A549 (cell line): ENCODE results near the gene DOCK10. TPM values are rescaled to one million over a fixed set of nuclear protein-coding genes. Genes with fewer than 3 reads are reported as not detected.
A peak's percentile ranks its signal among the peaks of the same experiment; 100 is the strongest.

Experiments used
- ATAC-seq, 2 experiments: fragments of 200-7000 bp in 1 of 2; fragments of >200 bp in 1 of 2; cut with Nextera tagmentation in 1 of 2; cut with Tn5 transposase in 1 of 2; 3 replicates each; pipeline versions ENCODE4 v1.8.0 to v1.9.1; 2018 to 2020; ENCODE audit warnings: mild to moderate bottlenecking in 1 of 2, moderate library complexity in 1 of 2
- CTCF ChIA-PET: fragments of 300-600 bp; sonication (Branson Sonifier 250); formaldehyde crosslinking; extraction: SDS; loops from one replicate; lab custom pipeline; 2021; ENCODE audit warnings: antibody characterized with exemption, inconsistent platforms; lab: Yijun Ruan, JAX
- POLR2A ChIA-PET: fragments of 350-600 bp; formaldehyde crosslinking; extraction: SDS; loops from one replicate; lab custom pipeline; 2021; ENCODE audit warnings: antibody characterized with exemption, inconsistent platforms; lab: Yijun Ruan, JAX
- DNase-seq, 2 experiments: peaks; one replicate each; pipeline versions ENCODE4 v3.0.0 to v3.0.0-alpha.2; 2011 to 2016; ENCODE audit warnings: low read depth in 1 of 2, low spot score in 1 of 2
- FAIRE-seq: peaks from 2 replicates; lab custom pipeline; 2011; peaks lifted over from hg19 to GRCh38; lab: Jason Lieb, UNC
- H3K27ac ChIP-seq, 2 experiments: fragments of >200 bp; sonication (Bioruptor Twin); formaldehyde crosslinking; 3 replicates each; pipeline ENCODE4 v1.5.1; 2016 to 2017
- H3K4me1 ChIP-seq: fragments of >200 bp; sonication (Bioruptor Twin); formaldehyde crosslinking; 3 replicates; pipeline ENCODE4 v1.6.1; 2016
- H3K4me2 ChIP-seq: fragments of >200 bp; sonication (Bioruptor Twin); formaldehyde crosslinking; 3 replicates; pipeline ENCODE4 v1.6.1; 2016
- H3K4me3 ChIP-seq: fragments of >200 bp; sonication (Bioruptor Twin); formaldehyde crosslinking; 3 replicates; pipeline ENCODE4 v1.5.1; 2016
- H3K9me3 ChIP-seq: fragments of >200 bp; sonication (Bioruptor Twin); formaldehyde crosslinking; 3 replicates; pipeline ENCODE4 v1.6.1; 2016
- CHD2 ChIP-seq: fragments of 150-350 bp; IDR thresholded peaks from 2 replicates; pipeline ENCODE4 v1.6.1; 2014; ENCODE audit warnings: low read length; ENCODE audit not compliant: partially characterized antibody
- EHMT2 ChIP-seq: fragments of 200-600 bp; sonication (generic); IDR thresholded peaks from 2 replicates; pipeline ENCODE4 v1.6.1; 2016; ENCODE audit warnings: antibody characterized with exemption, low read depth, mild to moderate bottlenecking, moderate library complexity
- FOSL2 ChIP-seq, 2 experiments: fragments of 450-650 bp in 1 of 2; fragments of >200 bp in 1 of 2; sonication (Bioruptor Twin) in 1 of 2; formaldehyde crosslinking; IDR thresholded peaks; 2 replicates each; pipeline versions ENCODE4 v1.5.0 to v1.6.1; 2016 to 2020; ENCODE audit warnings: mild to moderate bottlenecking in 1 of 2, moderate library complexity in 1 of 2
- GATA3 ChIP-seq: IDR thresholded peaks from 2 replicates; pipeline ENCODE4 v1.6.1; 2012; ENCODE audit warnings: borderline replicate concordance
- HOXB13 ChIP-seq: fragments of 250-450 bp; sonication (Bioruptor Pico); IDR thresholded peaks from 2 replicates; pipeline ENCODE4 v1.5.0; 2020; ENCODE audit warnings: low read depth, mild to moderate bottlenecking, moderate library complexity
- JUN ChIP-seq, 2 experiments: fragments of >200 bp; sonication (Bioruptor Twin); formaldehyde crosslinking; IDR thresholded peaks; 2 replicates in 1 of 2; 3 replicates in 1 of 2; pipeline ENCODE4 v1.6.1; 2016 to 2017
- MYC ChIP-seq: IDR thresholded peaks from 2 replicates; pipeline ENCODE4 v1.6.1; 2012; ENCODE audit warnings: mild to moderate bottlenecking, inconsistent platforms, low read length, improper control_type of control experiment, borderline replicate concordance
- NPAS2 ChIP-seq: fragments of 250-450 bp; sonication (Bioruptor Pico); IDR thresholded peaks from 2 replicates; pipeline ENCODE4 v1.8.0; 2022; ENCODE audit warnings: mild to moderate bottlenecking, moderate library complexity, borderline replicate concordance
- NR3C1 ChIP-seq: fragments of >200 bp; sonication (Bioruptor Twin); formaldehyde crosslinking; IDR thresholded peaks from 3 replicates; pipeline ENCODE4 v1.6.1; 2017
- POLR2A ChIP-seq: IDR thresholded peaks from 2 replicates; pipeline ENCODE4 v1.6.1; 2012; ENCODE audit warnings: mild to moderate bottlenecking, low read length
- RAD21 ChIP-seq, 2 experiments: fragments of >200 bp in 1 of 2; sonication (Bioruptor Twin) in 1 of 2; formaldehyde crosslinking in 1 of 2; IDR thresholded peaks in 1 of 2; conservative IDR thresholded peaks in 1 of 2; 2 replicates in 1 of 2; 3 replicates in 1 of 2; pipeline ENCODE4 v1.6.1; 2012 to 2018; ENCODE audit warnings: inconsistent platforms in 1 of 2
- ZFP36 ChIP-seq: fragments of 450-650 bp; IDR thresholded peaks from 2 replicates; pipeline ENCODE4 v1.6.1; 2014; ENCODE audit warnings: borderline replicate concordance; ENCODE audit not compliant: partially characterized antibody
- ZSCAN20 ChIP-seq: fragments of 250-450 bp; sonication (Bioruptor Pico); IDR thresholded peaks from 2 replicates; pipeline ENCODE4 v1.8.0; 2022; ENCODE audit warnings: mild to moderate bottlenecking, moderate library complexity
- WGBS: methylation state at CpG from one replicate; pipeline ENCODE4 v1.1.6; 2017; ENCODE audit errors: missing lambda C conversion rate; 5-methylcytosine and 5-hydroxymethylcytosine counted together
- polyA plus RNA-seq, 4 experiments: library from polyadenylated mRNA; depleted of rRNA in 3 of 4; stranded (reverse); fragments of >200 nt; fragmentation: RNase III in 1 of 4; extraction: RNeasy Plus Mini Kit Qiagen cat#74134 plus additional on column Dnase treatment in 1 of 4; gene quantifications; 2 replicates in 3 of 4; 3 replicates in 1 of 4; pipeline ENCODE4 v1.2.3, GENCODE V29; 2011 to 2017
- TF ChIP-seq, protein P1 (sequence below): IDR thresholded peaks from 2 replicates; pipeline ENCODE4 v1.6.1; 2012
- TF ChIP-seq, protein P2 (sequence below): fragments of 200-600 bp; sonication (generic); IDR thresholded peaks from 2 replicates; pipeline ENCODE4 v1.6.1; 2016; ENCODE audit warnings: antibody characterized with exemption, mild to moderate bottlenecking, moderate library complexity
- TF ChIP-seq, protein P3 (sequence below): fragments of >200 bp; sonication (Bioruptor Twin); formaldehyde crosslinking; IDR thresholded peaks from 3 replicates; pipeline ENCODE4 v1.6.1; 2016
- TF ChIP-seq, protein P4 (sequence below): fragments of 250-450 bp; sonication (Bioruptor Pico); IDR thresholded peaks from 2 replicates; pipeline ENCODE4 v1.5.0; 2020; ENCODE audit warnings: low read depth, mild to moderate bottlenecking, moderate library complexity
- TF ChIP-seq, protein P5 (sequence below): fragments of >200 bp; sonication (Bioruptor Twin); formaldehyde crosslinking; IDR thresholded peaks from 3 replicates; pipeline ENCODE4 v1.5.1; 2016

Gene DOCK10
- polyA plus RNA-seq, 2 of the 4 experiments (the other 2 are of a cell fraction), result 43.0 to 45.3 TPM

DNA sequence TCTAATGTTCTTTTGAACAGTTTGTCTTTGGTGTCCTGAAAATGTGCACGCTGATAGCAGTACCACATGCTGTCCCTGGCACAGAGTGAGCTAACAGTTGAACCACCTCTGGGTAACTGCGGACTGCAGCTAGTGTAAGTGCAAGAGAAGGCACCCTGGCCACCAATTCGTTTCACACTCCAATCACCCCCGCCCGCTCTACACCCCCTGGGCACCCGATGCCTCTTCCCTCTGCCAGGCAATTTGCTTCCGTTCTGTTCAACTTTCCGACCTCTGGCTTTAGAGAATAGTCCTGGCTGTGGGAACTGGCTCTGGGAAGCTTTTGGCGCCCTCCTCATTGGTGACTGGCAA, 1.4 kb downstream of the DOCK10 start:
- peak overlapping the region; percentile 93 for H3K4me2 ChIP-seq
- ATAC-seq (peak; percentile 51 to 67; a peak in 5 of 6 replicates), DNase-seq (peak; percentile 21 to 41), FAIRE-seq (no peak)
- WGBS, result 6% methylated on average over 9 of the region's 9 CpGs
- H3K9me3 ChIP-seq, result no peaks in the 10 kb centered on the region
- peaks cover 45% of the 10 kb centered on the region for H3K4me1 ChIP-seq
- peak overlapping the region; percentile 96 to 98 for H3K27ac ChIP-seq
- TF ChIP-seq, protein P1, sequence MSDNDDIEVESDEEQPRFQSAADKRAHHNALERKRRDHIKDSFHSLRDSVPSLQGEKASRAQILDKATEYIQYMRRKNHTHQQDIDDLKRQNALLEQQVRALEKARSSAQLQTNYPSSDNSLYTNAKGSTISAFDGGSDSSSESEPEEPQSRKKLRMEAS, result peak; percentile 36
- TF ChIP-seq FOSL2 (IDR thresholded peaks at IDR 0.05) (no peak), FOSL2 (CRISPR knock-in tag; IDR thresholded peaks at IDR 0.05) (no peak), JUN (IDR thresholded peaks at IDR 0.05) (0 out of 5 replicates have a peak, but pooled peaks of 1 of the 2 experiments have one; percentile 5)
- TF ChIP-seq, all 56 proteins: peak for 2
- CTCF ChIA-PET, result interaction anchor here (0.7 to 2.4 kb wide), 3 partner anchors 14 to 39 kb away, joined by 3 to 6 read pairs (median 3); no protein-coding TSS in a partner anchor
- peak overlapping the region; percentile 93 for H3K4me3 ChIP-seq
- POLR2A ChIA-PET, result interaction anchor here (1.4 kb wide), 1 partner anchor 50 kb away, joined by 3 read pairs; no protein-coding TSS in a partner anchor

DNA sequence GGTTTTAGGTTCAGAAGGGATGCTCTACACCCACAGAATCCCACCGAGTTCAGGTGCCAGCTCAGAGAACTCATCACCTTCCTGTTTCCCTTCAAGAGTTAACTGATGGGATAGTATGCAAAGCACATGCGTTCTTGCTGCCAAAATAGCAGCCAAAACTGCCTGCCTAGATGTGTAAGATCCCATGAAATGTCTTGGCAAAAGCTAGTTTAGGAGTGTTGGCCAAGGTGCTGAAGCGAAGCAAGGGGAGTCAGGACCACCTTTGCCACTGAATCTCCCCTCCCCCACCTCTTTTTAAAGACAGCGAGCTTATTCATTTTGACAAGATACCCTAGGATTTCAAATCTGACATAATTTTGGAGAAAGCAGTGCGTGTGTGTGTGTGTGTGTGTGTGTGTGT, 2.1 kb downstream of the DOCK10 start:
- H3K4me1 ChIP-seq, result peaks cover 45% of the 10 kb centered on the region
- ChIA-PET POLR2A (interaction anchor here (1.4 kb wide), 1 partner anchor 51 kb away, joined by 3 read pairs; no protein-coding TSS in a partner anchor), CTCF (interaction anchor here (0.7 to 2.4 kb wide), 4 partner anchors 14 to 39 kb away, joined by 3 to 6 read pairs (median 3); no protein-coding TSS in a partner anchor)
- WGBS, result 83% methylated on average over 5 of the region's 5 CpGs
- no peak for ATAC-seq
- H3K4me2 ChIP-seq, result peak overlapping the region; percentile 93
- H3K4me3 ChIP-seq, result no peak overlapping the region; the same call in 2 of the 3 replicates
- peak overlapping the region in 1 of 2 experiments; percentile 98; a peak in 2 of 6 replicates for H3K27ac ChIP-seq
- no peaks in the 10 kb centered on the region for H3K9me3 ChIP-seq
- no peak for TF ChIP-seq POLR2A
- TF ChIP-seq, protein P2, sequence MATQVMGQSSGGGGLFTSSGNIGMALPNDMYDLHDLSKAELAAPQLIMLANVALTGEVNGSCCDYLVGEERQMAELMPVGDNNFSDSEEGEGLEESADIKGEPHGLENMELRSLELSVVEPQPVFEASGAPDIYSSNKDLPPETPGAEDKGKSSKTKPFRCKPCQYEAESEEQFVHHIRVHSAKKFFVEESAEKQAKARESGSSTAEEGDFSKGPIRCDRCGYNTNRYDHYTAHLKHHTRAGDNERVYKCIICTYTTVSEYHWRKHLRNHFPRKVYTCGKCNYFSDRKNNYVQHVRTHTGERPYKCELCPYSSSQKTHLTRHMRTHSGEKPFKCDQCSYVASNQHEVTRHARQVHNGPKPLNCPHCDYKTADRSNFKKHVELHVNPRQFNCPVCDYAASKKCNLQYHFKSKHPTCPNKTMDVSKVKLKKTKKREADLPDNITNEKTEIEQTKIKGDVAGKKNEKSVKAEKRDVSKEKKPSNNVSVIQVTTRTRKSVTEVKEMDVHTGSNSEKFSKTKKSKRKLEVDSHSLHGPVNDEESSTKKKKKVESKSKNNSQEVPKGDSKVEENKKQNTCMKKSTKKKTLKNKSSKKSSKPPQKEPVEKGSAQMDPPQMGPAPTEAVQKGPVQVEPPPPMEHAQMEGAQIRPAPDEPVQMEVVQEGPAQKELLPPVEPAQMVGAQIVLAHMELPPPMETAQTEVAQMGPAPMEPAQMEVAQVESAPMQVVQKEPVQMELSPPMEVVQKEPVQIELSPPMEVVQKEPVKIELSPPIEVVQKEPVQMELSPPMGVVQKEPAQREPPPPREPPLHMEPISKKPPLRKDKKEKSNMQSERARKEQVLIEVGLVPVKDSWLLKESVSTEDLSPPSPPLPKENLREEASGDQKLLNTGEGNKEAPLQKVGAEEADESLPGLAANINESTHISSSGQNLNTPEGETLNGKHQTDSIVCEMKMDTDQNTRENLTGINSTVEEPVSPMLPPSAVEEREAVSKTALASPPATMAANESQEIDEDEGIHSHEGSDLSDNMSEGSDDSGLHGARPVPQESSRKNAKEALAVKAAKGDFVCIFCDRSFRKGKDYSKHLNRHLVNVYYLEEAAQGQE, result peak; percentile 58; the same call in 1 of the 2 replicates
- no peak for FAIRE-seq
- no peak for DNase-seq

DNA sequence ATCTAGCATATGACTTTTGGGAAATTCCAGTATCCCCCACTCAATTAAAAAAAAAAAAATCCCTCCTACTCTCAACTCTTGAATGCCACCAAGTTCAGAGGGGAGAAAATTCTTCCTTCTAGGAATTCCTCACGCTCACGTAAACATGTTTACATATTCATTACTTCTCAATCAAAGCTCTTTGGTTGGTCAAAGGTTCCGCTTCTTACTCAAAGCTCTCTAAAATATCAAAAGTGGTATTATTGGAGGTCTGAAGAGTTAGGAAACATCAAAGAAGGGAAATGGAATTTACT, 4.1 kb downstream of the DOCK10 start:
- TF ChIP-seq, protein P3, sequence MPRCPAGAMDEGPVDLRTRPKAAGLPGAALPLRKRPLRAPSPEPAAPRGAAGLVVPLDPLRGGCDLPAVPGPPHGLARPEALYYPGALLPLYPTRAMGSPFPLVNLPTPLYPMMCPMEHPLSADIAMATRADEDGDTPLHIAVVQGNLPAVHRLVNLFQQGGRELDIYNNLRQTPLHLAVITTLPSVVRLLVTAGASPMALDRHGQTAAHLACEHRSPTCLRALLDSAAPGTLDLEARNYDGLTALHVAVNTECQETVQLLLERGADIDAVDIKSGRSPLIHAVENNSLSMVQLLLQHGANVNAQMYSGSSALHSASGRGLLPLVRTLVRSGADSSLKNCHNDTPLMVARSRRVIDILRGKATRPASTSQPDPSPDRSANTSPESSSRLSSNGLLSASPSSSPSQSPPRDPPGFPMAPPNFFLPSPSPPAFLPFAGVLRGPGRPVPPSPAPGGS, result no peak
- TF ChIP-seq EHMT2, result no peak
- no peak for TF ChIP-seq MYC
- TF ChIP-seq, protein P4, sequence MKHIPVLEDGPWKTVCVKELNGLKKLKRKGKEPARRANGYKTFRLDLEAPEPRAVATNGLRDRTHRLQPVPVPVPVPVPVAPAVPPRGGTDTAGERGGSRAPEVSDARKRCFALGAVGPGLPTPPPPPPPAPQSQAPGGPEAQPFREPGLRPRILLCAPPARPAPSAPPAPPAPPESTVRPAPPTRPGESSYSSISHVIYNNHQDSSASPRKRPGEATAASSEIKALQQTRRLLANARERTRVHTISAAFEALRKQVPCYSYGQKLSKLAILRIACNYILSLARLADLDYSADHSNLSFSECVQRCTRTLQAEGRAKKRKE (CRISPR knock-in tag), result no peak
- TF ChIP-seq, protein P5, sequence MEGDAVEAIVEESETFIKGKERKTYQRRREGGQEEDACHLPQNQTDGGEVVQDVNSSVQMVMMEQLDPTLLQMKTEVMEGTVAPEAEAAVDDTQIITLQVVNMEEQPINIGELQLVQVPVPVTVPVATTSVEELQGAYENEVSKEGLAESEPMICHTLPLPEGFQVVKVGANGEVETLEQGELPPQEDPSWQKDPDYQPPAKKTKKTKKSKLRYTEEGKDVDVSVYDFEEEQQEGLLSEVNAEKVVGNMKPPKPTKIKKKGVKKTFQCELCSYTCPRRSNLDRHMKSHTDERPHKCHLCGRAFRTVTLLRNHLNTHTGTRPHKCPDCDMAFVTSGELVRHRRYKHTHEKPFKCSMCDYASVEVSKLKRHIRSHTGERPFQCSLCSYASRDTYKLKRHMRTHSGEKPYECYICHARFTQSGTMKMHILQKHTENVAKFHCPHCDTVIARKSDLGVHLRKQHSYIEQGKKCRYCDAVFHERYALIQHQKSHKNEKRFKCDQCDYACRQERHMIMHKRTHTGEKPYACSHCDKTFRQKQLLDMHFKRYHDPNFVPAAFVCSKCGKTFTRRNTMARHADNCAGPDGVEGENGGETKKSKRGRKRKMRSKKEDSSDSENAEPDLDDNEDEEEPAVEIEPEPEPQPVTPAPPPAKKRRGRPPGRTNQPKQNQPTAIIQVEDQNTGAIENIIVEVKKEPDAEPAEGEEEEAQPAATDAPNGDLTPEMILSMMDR, result no peak
- TF ChIP-seq RAD21 (conservative IDR thresholded peaks at IDR 0.05 in 1 of 2, IDR thresholded peaks at IDR 0.05 in 1 of 2), result no peak
- TF ChIP-seq ZFP36, result no peak
- no peak for TF ChIP-seq HOXB13 (CRISPR knock-in tag)
- no peak for TF ChIP-seq CHD2
- no peak for TF ChIP-seq FOSL2 (IDR thresholded peaks at IDR 0.05)
- TF ChIP-seq FOSL2 (CRISPR knock-in tag; IDR thresholded peaks at IDR 0.05), result no peak
- TF ChIP-seq NR3C1, result no peak
- no peak for TF ChIP-seq ZSCAN20 (CRISPR knock-in tag)
- no peak for TF ChIP-seq NPAS2 (CRISPR knock-in tag)
- no peak for TF ChIP-seq GATA3
- FAIRE-seq, result no peak
- Histone ChIP-seq H3K4me3 (no peak overlapping the region), H3K27ac (no peak overlapping the region), H3K4me2 (peak overlapping the region; percentile 36), H3K4me1 (peaks cover 42% of the 10 kb centered on the region), H3K9me3 (no peaks in the 10 kb centered on the region)
- no peak for ATAC-seq
- 89% methylated on average over 3 of the region's 3 CpGs for WGBS
- CTCF ChIA-PET, result interaction anchor here (0.9 kb wide), 1 partner anchor 19 kb away, joined by 3 read pairs; no protein-coding TSS in a partner anchor
- DNase-seq, result no peak
- POLR2A ChIA-PET, result no interaction called here
